Suppressor macrophage treated with lipopolysaccharide for 4 hours (primary cell): Measurements from ENCODE around the gene NANP.
"Not testable (repeated sequence)": the region's sequence is repeated elsewhere in the genome, so short reads cannot be mapped to it uniquely, and the experiment has no call there.

Experiments used
- DNase-seq: peaks from one replicate; pipeline ENCODE4 v3.0.0-alpha.2; 2020

The NANP gene

GRCh38 chr20:25623736-25624499 is at the start of gene NANP:
NANP (minus strand) TSS chr20:25624014; CDS start chr20:25623948, 66 bp downstream.
- peak; percentile 98 for DNase-seq

GRCh38 chr20:25672659-25673235 is 48.9 kb upstream of the NANP start:
- DNase-seq = peak; percentile 33

- no peak for DNase-seq
These were observed 46.1 kb upstream of the NANP start for GRCh38 chr20:25669826-25670422.

- DNase-seq = no peak
These were observed 44.6 kb upstream of the NANP start for GRCh38 chr20:25668446-25668845.

GRCh38 chr20:25659999-25660398 is 36.2 kb upstream of the NANP start:
- peak; percentile 5 for DNase-seq

- DNase-seq = no peak
These were observed 30.7 kb upstream of the NANP start for GRCh38 chr20:25654487-25654886.

GRCh38 chr20:25652866-25653265 is 29.1 kb upstream of the NANP start:
- DNase-seq = not testable (repeated sequence)

- DNase-seq = no peak
These were observed 21.0 kb upstream of the NANP start for GRCh38 chr20:25644814-25645213.

- no peak for DNase-seq
These were observed 19.9 kb upstream of the NANP start for GRCh38 chr20:25643716-25644115.

GRCh38 chr20:25637247-25637646 is 13.4 kb upstream of the NANP start:
- no peak for DNase-seq

- DNase-seq = no peak
These were observed 9.4 kb upstream of the NANP start for GRCh38 chr20:25632940-25633790.

GRCh38 chr20:25630615-25631014 is 6.8 kb upstream of the NANP start:
- DNase-seq = not testable (repeated sequence)

GRCh38 chr20:25629816-25630499 is 6.1 kb upstream of the NANP start:
- DNase-seq = no peak

GRCh38 chr20:25626779-25627178 is 3.0 kb upstream of the NANP start:
- DNase-seq = no peak

- DNase-seq = no peak
These were observed 706 bp upstream of the NANP start for GRCh38 chr20:25624500-25624939.

- DNase-seq = peak; percentile 38
These were observed 534 bp downstream of the NANP start for GRCh38 chr20:25623225-25623735.

- no peak for DNase-seq
These were observed 1.2 kb downstream of the NANP start for GRCh38 chr20:25622450-25623224.

- no peak for DNase-seq
These were observed 1.8 kb downstream of the NANP start for GRCh38 chr20:25622049-25622448.

- no peak for DNase-seq
These were observed 4.3 kb downstream of the NANP start for GRCh38 chr20:25619514-25619913.

- DNase-seq = no peak
These were observed 15.0 kb downstream of the NANP start for GRCh38 chr20:25608774-25609173.

- no peak for DNase-seq
These were observed 17.6 kb downstream of the NANP start for GRCh38 chr20:25606094-25606695.
